Measurements from ENCODE around the gene C16orf92. TPM values are rescaled to one million over a fixed set of nuclear protein-coding genes. Genes with fewer than 3 reads are reported as not detected.

The C16orf92 gene
- total and polyA plus RNA-seq, 2 experiments from 2014 or later, result 0.34 TPM; not detected in 1

- Histone ChIP-seq H3K4me1 (ENCODE audit: insufficient read depth) (peaks cover 6% of the 10 kb centered on the region; the same call in 1 of the 2 replicates), H3F3A (replicated peaks; ENCODE audit: low read depth) (0 out of 2 replicates have a peak, but pooled peaks cover 8% of the 10 kb centered on the region), H4K20me1 (replicated peaks; ENCODE audit: insufficient read depth) (no peaks in the 10 kb centered on the region), H3K36me3 (ENCODE audit: insufficient read depth) (no peaks in the 10 kb centered on the region), H3K4me2 (no peak overlapping the region), H3K79me2 (replicated peaks; ENCODE audit: insufficient read depth) (no peaks in the 10 kb centered on the region), H3K27me3 (ENCODE audit: insufficient read depth) (peaks cover 13% of the 10 kb centered on the region), H3K9me2 (ENCODE audit: insufficient read depth) (no peaks in the 10 kb centered on the region), H3K27ac (ENCODE audit: low read depth) (no peak overlapping the region), H2AFZ (no peak overlapping the region), H3K4me3 (no peak overlapping the region)
- no peak overlapping the region for H3K27ac Mint-ChIP-seq
- no peak for ATAC-seq
- no peak for DNase-seq (ENCODE audit: low spot score)
- H3K9me3 Mint-ChIP-seq, result peaks cover 2% of the 10 kb centered on the region; the same call in 1 of the 3 replicates
- peaks cover 4% of the 10 kb centered on the region for H3K36me3 Mint-ChIP-seq (ENCODE audit: low read depth)
- peaks cover 5% of the 10 kb centered on the region for H3K4me1 Mint-ChIP-seq
- H3K4me3 Mint-ChIP-seq, result no peak overlapping the region; the same call in 2 of the 3 replicates
- TF ChIP-seq CREB1 (CRISPR knock-in tag; IDR thresholded peaks at IDR 0.05; ENCODE audit: low read depth) (no peak), EZH2phosphoT487 (IDR thresholded peaks at IDR 0.05; ENCODE audit: unreplicated experiment) (no peak), REST (IDR thresholded peaks at IDR 0.05; ENCODE audit: unreplicated experiment) (no peak), ZNF462 (CRISPR knock-in tag; IDR thresholded peaks at IDR 0.05) (no peak), ETS1 (IDR thresholded peaks at IDR 0.05) (no peak), ZNF331 (CRISPR knock-in tag; IDR thresholded peaks at IDR 0.05; ENCODE audit: low read depth) (no peak), ZNF114 (CRISPR knock-in tag; IDR thresholded peaks at IDR 0.05) (no peak), CTCF (conservative IDR thresholded peaks at IDR 0.05; ENCODE audit: low read depth in 2 of 2) (no peak), STAT1 (IDR thresholded peaks at IDR 0.05; ENCODE audit: unreplicated experiment) (no peak), POLR2AphosphoS5 (IDR thresholded peaks at IDR 0.05; ENCODE audit: low read depth) (no peak)
- peaks cover 16% of the 10 kb centered on the region for H3K27me3 Mint-ChIP-seq (ENCODE audit: insufficient read depth, low read depth, poor library complexity)
Observed at GRCh38 chr16:30016555-30017276, 6.3 kb upstream of the C16orf92 start.
